Activated CD4-positive, CD25-positive, alpha-beta regulatory T cell treated with anti-CD3 and anti-CD28 coated beads, Interleukin-2, amount 50 U/mL, for 16 hours (primary cell): Measurements from ENCODE around the gene DCAF6.

ENCODE experiments used
- DNase-seq: peaks from one replicate; pipeline ENCODE4 v3.0.0-alpha.2; 2020; ENCODE audit warnings: low read depth, low spot score

Gene DCAF6

DNA sequence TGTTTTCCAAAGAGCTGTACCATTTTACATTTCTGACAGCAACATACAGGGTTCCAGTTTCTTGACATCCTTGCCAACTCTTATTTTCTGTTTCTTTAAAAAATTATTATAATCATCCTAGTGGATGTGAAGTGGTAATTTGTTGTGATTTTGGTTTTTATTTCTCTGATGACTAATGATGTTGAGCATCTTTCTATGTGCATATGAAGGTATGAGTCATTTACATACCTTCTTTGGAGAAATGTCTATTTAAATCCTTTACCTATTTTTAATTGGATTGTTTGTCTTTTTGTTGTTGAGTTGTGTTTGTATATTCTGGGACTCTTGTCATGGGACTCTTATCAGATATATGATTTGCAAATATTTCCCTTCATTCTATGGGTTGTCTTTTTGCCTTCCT lies 21.2 kb downstream of the DCAF6 start:
- DNase-seq = no peak

DNA sequence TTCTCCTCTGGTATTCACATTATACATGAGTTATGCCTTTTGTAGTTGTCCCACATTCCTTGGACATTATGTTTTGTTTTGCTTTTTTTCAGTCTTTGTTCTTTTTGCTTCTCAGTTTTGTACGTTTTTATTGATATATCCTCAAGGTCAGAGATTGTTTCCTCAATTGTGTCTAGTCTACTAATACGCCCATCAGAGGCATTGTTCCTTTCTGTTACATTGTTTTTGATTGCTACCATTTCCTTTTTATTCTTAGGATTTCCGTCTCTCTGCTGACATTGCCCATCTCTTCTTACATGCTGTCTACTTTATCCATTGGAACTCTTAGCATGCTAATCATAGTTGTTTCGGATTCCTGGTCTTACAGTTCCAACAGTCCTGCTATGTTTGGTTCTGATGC lies 28.2 kb downstream of the DCAF6 start:
- no peak for DNase-seq

DNA sequence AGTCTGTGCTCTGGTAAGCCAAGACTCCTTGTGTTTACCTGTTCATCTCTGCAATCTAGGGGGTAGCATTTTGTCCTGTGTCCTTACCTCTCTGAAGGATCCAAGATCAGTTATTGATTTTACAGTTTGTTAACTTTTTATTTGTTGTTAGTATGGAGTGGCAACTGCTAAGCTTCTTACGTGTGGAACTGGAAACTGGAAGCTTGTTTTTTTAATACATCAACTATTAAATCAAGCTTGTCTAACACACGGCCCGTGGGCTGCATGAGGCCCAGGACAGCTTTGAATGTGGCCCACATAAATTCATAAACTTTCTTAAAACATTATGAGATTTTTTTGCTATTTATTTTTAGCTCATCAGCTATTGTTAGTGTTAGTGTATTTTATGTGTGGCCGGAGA lies 29.6 kb downstream of the DCAF6 start:
- no peak for DNase-seq

DNA sequence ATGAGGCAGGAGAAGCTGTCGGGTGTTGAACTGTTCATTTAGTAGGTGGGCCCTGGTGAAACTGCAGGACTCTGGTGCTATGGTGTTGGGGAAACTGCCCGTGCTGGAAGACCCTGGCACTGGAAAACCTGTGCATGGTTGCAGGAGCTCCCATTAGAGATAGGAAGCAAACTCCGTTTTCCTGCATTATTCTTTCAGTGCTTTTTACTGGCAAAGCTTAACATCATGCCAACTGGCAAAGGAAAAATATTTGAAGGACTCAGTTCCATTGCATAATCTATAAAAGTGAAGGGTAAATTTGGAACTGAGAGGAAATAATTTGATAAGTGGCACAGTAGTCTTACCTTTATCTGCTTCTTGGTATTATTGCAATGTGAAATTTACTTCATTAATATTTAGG lies 32.1 kb downstream of the DCAF6 start:
- no peak for DNase-seq

- no peak for DNase-seq
Observed at GRCh38 chr1:167973832-167974231, 37.3 kb downstream of the DCAF6 start.

DNA sequence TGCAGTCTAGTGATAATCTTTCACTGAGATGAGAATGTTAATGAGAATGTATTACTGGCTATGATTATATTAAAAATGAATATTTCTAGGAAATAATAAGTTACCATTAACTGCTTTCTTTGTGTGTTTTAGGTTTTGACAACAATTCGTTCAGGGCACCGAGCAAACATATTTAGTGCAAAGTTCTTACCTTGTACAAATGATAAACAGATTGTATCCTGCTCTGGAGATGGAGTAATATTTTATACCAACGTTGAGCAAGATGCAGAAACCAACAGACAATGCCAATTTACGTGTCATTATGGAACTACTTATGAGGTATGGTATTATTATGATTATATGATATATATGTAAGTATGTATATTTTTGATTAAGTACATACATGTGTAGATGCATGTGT lies 38.2 kb downstream of the DCAF6 start:
- no peak for DNase-seq

- DNase-seq = no peak
Observed at GRCh38 chr1:167977245-167977644, 40.8 kb downstream of the DCAF6 start.

GRCh38 chr1:167981933-167982332 lies 45.5 kb downstream of the DCAF6 start:
- no peak for DNase-seq

- DNase-seq = no peak
Observed at GRCh38 chr1:167983797-167984420, 47.4 kb downstream of the DCAF6 start.

GRCh38 chr1:167984886-167985489 lies 48.5 kb downstream of the DCAF6 start:
- no peak for DNase-seq

DNA sequence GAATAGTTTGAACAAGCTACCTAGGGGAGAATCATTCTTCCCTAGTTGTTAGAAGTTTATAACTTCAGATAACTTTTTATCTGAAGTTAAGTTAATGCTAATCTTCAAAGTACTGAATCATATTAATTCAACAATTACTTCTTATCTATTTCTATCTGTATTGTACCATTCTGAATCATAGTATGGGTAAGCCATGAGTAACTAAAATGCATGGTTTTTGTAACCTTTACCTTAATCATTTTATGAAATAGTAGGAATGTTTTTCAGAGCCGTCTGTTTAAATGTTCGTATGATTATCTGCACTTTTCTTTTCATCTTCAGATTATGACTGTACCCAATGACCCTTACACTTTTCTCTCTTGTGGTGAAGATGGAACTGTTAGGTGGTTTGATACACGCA lies 50.7 kb downstream of the DCAF6 start:
- DNase-seq = no peak

- no peak for DNase-seq
Observed at GRCh38 chr1:167991546-167991945, 55.1 kb downstream of the DCAF6 start.

DNA sequence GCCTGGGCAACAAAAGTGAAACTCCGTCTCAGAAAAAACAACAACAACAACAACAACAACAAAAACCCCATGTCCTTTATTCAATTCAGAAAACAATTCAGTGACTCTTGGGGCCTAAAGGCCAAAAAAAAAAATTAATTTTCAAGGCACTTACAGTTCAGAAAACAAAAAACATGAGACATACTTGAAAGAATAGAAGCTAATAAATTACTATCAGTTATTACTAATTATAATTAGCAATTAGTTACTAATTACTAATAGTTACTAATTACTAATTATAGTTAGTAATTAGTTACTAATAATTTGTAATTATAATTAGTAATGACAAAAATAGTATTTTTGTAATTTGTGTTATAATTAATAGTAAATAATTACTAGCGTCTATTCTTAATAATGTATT lies 57.2 kb downstream of the DCAF6 start:
- DNase-seq = no peak

DNA sequence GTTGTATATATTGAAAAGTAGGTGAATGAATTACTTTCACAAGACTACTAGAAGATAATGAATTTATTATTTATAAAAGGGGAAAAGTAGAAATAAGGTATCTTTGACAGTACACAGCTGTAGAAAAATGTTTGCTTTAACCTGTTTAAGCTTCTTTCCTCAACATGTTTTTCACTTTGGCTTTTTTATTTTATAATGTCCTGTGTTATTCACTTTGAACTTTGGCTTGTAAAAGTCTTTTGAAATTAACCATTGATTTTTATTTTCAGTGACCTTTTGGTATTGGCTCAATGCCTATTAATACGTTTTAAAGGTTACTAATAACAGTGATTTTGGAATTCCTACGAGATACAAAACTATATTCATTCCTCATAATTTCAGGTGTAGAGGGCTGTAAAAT lies 58.1 kb downstream of the DCAF6 start:
- DNase-seq = no peak

DNA sequence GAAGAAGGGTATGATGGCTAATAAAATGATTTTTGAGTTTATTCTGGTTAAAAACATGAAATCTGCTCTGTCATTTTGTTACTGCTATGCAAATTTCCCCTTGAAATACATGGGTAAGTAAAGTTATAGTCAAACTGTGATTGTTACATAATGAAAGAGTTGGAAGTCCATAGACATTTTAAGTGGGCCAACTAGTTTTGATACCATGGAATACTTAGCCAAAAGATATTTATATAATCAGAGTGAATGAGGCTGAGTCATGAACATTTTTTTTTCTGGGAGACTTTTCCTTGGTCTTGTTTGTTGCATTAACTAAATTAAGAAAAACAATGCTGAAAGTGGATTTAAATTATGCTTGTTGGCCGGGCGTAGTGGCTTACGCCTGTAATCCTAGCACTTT lies 58.6 kb downstream of the DCAF6 start:
- no peak for DNase-seq

DNA sequence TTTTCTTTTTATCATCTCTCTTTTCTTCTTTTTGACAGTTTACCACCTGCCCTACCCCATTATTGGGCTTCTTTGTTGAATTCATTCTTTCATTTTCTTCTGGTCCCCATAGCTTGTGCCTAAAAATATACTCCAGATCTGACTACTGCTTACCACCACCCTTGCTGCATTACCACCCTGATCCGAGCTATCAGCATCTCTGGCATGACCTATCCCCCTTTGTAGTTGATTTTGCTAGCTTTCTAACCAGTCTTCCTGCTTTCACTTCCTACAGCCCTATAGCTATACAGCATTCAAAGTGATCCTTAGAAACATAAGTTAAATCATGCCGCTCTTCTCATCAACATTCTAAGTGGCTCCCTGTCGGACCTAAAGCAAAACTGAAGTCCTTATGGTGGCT lies 59.8 kb downstream of the DCAF6 start:
- no peak for DNase-seq

DNA sequence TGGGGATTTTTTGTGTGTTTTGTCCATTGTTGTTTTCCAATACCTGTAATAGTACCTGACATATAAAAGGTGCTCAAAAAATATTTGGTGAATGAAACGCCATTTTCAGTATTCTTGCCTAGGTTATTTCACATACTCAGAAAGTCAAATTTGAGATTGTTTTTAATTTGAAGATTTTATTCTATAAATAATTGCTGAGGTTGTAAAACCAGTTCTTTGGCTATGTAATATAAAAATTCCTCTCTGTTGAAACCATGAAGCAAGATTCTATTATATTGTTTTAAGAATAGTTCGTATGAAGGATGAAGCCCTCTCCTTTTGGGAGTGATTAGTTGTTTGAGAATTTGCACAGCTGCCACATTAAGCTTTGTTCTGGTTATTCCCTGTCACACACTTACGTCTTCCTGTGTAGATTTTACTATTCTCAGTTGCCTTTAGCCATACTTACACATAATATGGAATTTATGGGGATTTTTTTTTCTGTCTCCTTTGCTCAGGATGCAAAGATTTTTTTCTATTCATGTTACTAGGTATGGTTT lies 60.6 kb downstream of the DCAF6 start:
- no peak for DNase-seq

DNA sequence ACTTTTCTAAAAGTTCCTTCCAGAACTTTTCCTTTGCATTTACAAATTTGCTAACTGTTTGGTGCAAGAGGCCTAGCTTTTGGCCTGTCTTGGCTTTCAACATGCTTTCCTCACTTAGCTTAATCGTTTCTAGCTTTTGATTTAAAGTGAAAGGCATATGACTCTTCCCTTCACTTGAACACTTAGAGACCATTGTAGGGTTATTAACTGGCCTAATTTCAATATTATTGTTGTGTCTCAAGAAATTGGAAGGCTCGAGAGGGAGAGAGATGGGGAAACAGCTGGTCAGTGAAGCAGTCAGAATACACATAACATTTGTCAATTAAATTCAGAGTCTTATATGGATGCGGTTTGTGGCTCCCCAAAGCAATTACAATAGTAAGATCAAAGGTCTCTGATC lies 63.4 kb downstream of the DCAF6 start:
- no peak for DNase-seq

- no peak for DNase-seq
Observed at GRCh38 chr1:168000656-168001055, 64.2 kb downstream of the DCAF6 start.

DNA sequence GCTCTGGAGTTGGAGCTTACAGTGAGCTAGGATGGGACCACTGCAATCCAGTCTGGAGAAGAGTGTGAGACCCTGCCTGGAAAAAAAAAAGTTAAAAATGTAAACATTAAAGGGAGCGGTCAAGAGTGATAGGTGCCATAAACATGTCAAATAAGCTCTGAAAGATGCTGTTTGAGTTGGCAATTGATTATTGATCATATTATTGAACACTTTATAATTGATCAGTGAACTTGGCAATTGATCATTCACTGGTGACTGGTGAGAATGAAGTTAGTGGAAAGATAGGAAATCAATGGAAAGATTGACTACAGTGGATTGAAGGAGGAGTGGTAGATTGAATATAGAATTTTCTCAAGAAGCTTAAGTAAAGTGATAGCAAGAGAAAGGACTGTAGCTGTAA lies 64.7 kb downstream of the DCAF6 start:
- DNase-seq = no peak

GRCh38 chr1:168004531-168004930 lies 68.0 kb downstream of the DCAF6 start:
- no peak for DNase-seq

- no peak for DNase-seq
Observed at GRCh38 chr1:168005529-168005928, 69.0 kb downstream of the DCAF6 start.

GRCh38 chr1:168007691-168008090 lies 71.2 kb downstream of the DCAF6 start:
- no peak for DNase-seq

GRCh38 chr1:168008595-168008994 lies 72.1 kb downstream of the DCAF6 start:
- no peak for DNase-seq
